HCT116 (cell line): ENCODE data around the gene SLC6A6. TPM values are rescaled to one million over a fixed set of nuclear protein-coding genes. Genes with fewer than 3 reads are reported as not detected.

Experiments
- ATAC-seq: fragments of 200-7000 bp; cut with Tn5 transposase; 2 replicates; pipeline ENCODE4 v1.9.1; 2020; ENCODE audit warnings: mild to moderate bottlenecking, moderate library complexity
- BruUV-seq: library from RNA; stranded (reverse); fragments of 400-500 nt; replicated peaks from 2 replicates; lab custom pipeline; 2021; lab: Mats Ljungman, UMichigan
- CTCF ChIA-PET: fragments of 300-600 bp; sonication (Branson Sonifier 250); formaldehyde crosslinking; loops from one replicate; lab custom pipeline; 2021; ENCODE audit warnings: antibody characterized with exemption; lab: Charles Lee
- POLR2A ChIA-PET: fragments of 300-600, 350-600 bp; sonication (Branson Sonifier 250); formaldehyde crosslinking; loops from one replicate; lab custom pipeline; 2021; ENCODE audit warnings: antibody characterized with exemption; lab: Charles Lee
- RAD21 ChIA-PET, 2 experiments: fragments of 300-600 bp; sonication (Branson Sonifier 250); formaldehyde crosslinking; loops; one replicate each; lab custom pipeline; 2023; ENCODE audit warnings: low total read pairs in 2 of 2; ENCODE audit not compliant: uncharacterized antibody in 2 of 2, unreplicated experiment in 2 of 2, low non-redundant PET in 1 of 2; lab: Charles Lee
- DNase-seq: peaks from one replicate; pipeline ENCODE4 v3.0.0-alpha.2; 2010; ENCODE audit warnings: low read depth, low spot score
- H2AFZ ChIP-seq: fragments of 200-600 bp; shearing (Covaris generic), sonication (generic); 2 replicates; pipeline ENCODE4 v1.6.1; 2017; ENCODE audit warnings: low read depth, mixed run types, mixed read lengths, antibody characterized with exemption, low read length; ENCODE audit not compliant: poor library complexity, severe bottlenecking
- H3K27ac ChIP-seq: 2 replicates; pipeline ENCODE4 v1.5.1; 2012; ENCODE audit warnings: low read depth, low read length
- H3K27me3 ChIP-seq: fragments of 200-600 bp; sonication (generic); 2 replicates; pipeline ENCODE4 v1.6.1; 2016; ENCODE audit warnings: mixed run types, low read length, mixed read lengths; ENCODE audit not compliant: insufficient read depth
- H3K36me3 ChIP-seq, 2 experiments: fragments of 200-500 bp in 1 of 2; fragments of 200-600 bp in 1 of 2; sonication (Bioruptor generic) in 1 of 2; sonication (generic) in 1 of 2; 2 replicates each; pipeline versions ENCODE4 v1.5.1 to v1.6.1; 2014 to 2016; ENCODE audit warnings: low read length in 2 of 2, inconsistent platforms in 1 of 2, mixed read lengths in 1 of 2, mixed run types in 1 of 2; ENCODE audit not compliant: insufficient read depth in 2 of 2, control insufficient read depth in 1 of 2
- H3K4me1 ChIP-seq, 2 experiments: fragments of 200-600 bp in 1 of 2; sonication (generic) in 1 of 2; 2 replicates each; pipeline versions ENCODE4 v1.5.1 to v1.6.1; 2012 to 2017; ENCODE audit warnings: low read length in 2 of 2, inconsistent platforms in 1 of 2, mild to moderate bottlenecking in 1 of 2, mixed read lengths in 1 of 2, mixed run types in 1 of 2, moderate library complexity in 1 of 2; ENCODE audit not compliant: insufficient read depth in 2 of 2, control insufficient read depth in 1 of 2
- H3K4me2 ChIP-seq: fragments of 200-600 bp; sonication (generic); 2 replicates; pipeline ENCODE4 v1.6.1; 2017; ENCODE audit warnings: mixed run types, low read length, mixed read lengths
- H3K4me3 ChIP-seq, 2 experiments: fragments of 200-600 bp in 1 of 2; sonication (generic) in 1 of 2; replicated peaks in 1 of 2; 2 replicates each; pipeline ENCODE4 v1.5.1; 2011 to 2016; ENCODE audit warnings: low read length in 2 of 2, control low read depth in 1 of 2, low read depth in 1 of 2, mild to moderate bottlenecking in 1 of 2, mixed read lengths in 1 of 2, mixed run types in 1 of 2
- H3K79me2 ChIP-seq: fragments of 200-600 bp; sonication (generic); 2 replicates; pipeline ENCODE4 v1.6.1; 2017; ENCODE audit warnings: mild to moderate bottlenecking, mixed run types, low read length, moderate library complexity, mixed read lengths; ENCODE audit not compliant: insufficient read depth
- H3K9ac ChIP-seq: fragments of 200-600 bp; sonication (generic); 2 replicates; pipeline ENCODE4 v1.6.1; 2016; ENCODE audit warnings: low read length, mixed read lengths
- H3K9me2 ChIP-seq: fragments of 200-600 bp; sonication (generic), shearing (Covaris generic); 2 replicates; pipeline ENCODE4 v1.6.1; 2017; ENCODE audit warnings: mixed run types, mild to moderate bottlenecking, moderate library complexity; ENCODE audit not compliant: insufficient read depth
- H3K9me3 ChIP-seq, 2 experiments: fragments of 200-500 bp in 1 of 2; fragments of 200-600 bp in 1 of 2; sonication (Bioruptor generic) in 1 of 2; sonication (generic) in 1 of 2; 2 replicates each; pipeline ENCODE4 v1.6.1; 2014 to 2017; ENCODE audit warnings: low read length in 2 of 2, mixed read lengths in 2 of 2, inconsistent platforms in 1 of 2, low read depth in 1 of 2, mild to moderate bottlenecking in 1 of 2, mixed run types in 1 of 2, moderate library complexity in 1 of 2; ENCODE audit not compliant: control insufficient read depth in 1 of 2, insufficient read depth in 1 of 2
- H4K20me1 ChIP-seq: fragments of 200-600 bp; sonication (generic), shearing (Covaris generic); 2 replicates; pipeline ENCODE4 v1.6.1; 2017; ENCODE audit warnings: mixed run types, mild to moderate bottlenecking, moderate library complexity; ENCODE audit not compliant: insufficient read depth
- EGR1 ChIP-seq: IDR thresholded peaks from 2 replicates; pipeline ENCODE4 v1.6.1; 2012; ENCODE audit warnings: low read depth
- EZH2phosphoT487 ChIP-seq: fragments of 200-600 bp; IDR thresholded peaks from 2 replicates; pipeline ENCODE4 v1.6.1; 2018; ENCODE audit warnings: antibody characterized with exemption, borderline replicate concordance
- POLR2A ChIP-seq: IDR thresholded peaks from 2 replicates; pipeline ENCODE4 v1.7.0; 2011; ENCODE audit warnings: borderline replicate concordance; ENCODE audit not compliant: insufficient read depth, insufficient read length; ENCODE audit errors: extremely low read depth
- POLR2AphosphoS5 ChIP-seq: IDR thresholded peaks from 2 replicates; pipeline ENCODE4 v1.6.1; 2011; ENCODE audit warnings: mild to moderate bottlenecking, low read depth, low read length, moderate library complexity
- RAD21 ChIP-seq: IDR thresholded peaks from 2 replicates; pipeline ENCODE4 v1.6.1; 2012; ENCODE audit warnings: low read depth, mild to moderate bottlenecking
- SRF ChIP-seq: IDR thresholded peaks from 2 replicates; pipeline ENCODE4 v1.6.1; 2012; ENCODE audit warnings: low read depth
- YY1 ChIP-seq: IDR thresholded peaks from 2 replicates; pipeline ENCODE4 v1.6.1; 2011; ENCODE audit warnings: low read length, low read depth, moderate library complexity, mild to moderate bottlenecking; ENCODE audit not compliant: insufficient replicate concordance; ENCODE audit errors: extremely low read depth
- ZFX ChIP-seq: fragments of 450-650 bp; IDR thresholded peaks from 2 replicates; pipeline ENCODE4 v1.6.1; 2017
- intact Hi-C: fragments of 100-400 bp; cut with micrococcal nuclease; formaldehyde crosslinking; loops from 2 replicates; pipeline ENCODE4 v1.10.0; 2022
- total RNA-seq: library from RNA; stranded (reverse); gene quantifications from one replicate; pipeline ENCODE4 v1.2.1, GENCODE V29; 2021; ENCODE audit not compliant: unreplicated experiment
- TF ChIP-seq, protein P1 (sequence below), 3 experiments: fragments of 200-600 bp in 1 of 3; sonication (generic) in 1 of 3; IDR thresholded peaks in 2 of 3; conservative IDR thresholded peaks in 1 of 3; 2 replicates each; pipeline ENCODE4 v1.5.1; 2012 to 2017; ENCODE audit warnings: low read depth in 2 of 3, low read length in 2 of 3, antibody characterized with exemption in 1 of 3, borderline replicate concordance in 1 of 3, control low read depth in 1 of 3, mild to moderate bottlenecking in 1 of 3, mixed read lengths in 1 of 3, mixed run types in 1 of 3, moderate library complexity in 1 of 3; ENCODE audit not compliant: insufficient read depth in 1 of 3

SLC6A6 gene
- total RNA-seq, 1 experiment from 2014 or later: 36.3 TPM

DNA sequence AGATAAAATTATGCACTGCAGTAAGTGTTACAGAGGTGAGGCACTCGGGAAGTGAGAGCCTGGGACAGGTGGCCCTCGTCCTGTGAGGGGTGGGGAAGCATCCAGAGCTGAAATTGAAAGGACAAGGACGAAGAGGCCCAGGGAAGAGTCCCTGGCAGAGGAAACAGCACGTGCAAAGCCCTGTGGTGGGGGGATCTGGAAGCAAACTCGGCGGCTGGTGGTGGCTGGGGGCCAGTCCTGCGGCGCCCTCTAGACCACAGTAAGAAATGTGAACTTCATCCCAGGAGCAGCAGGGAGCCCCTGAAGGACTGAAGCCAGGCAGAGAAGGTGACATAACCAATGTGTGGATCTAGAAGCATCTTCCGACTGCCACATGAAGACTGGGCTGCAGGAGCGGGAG is 94.9 kb downstream of the SLC6A6 start:
- Histone ChIP-seq H2AFZ (no peak overlapping the region), H3K9me3 (0 out of 4 replicates have a peak, but pooled peaks cover 0 to 4% of the 10 kb centered on the region in 2 experiments), H3K4me3 (no peak overlapping the region), H3K27ac (no peak overlapping the region), H3K4me1 (no peaks in the 10 kb centered on the region), H3K9me2 (no peaks in the 10 kb centered on the region), H3K79me2 (no peaks in the 10 kb centered on the region), H3K4me2 (no peak overlapping the region), H3K36me3 (no peaks in the 10 kb centered on the region), H3K9ac (no peak overlapping the region), H3K27me3 (no peaks in the 10 kb centered on the region), H4K20me1 (no peaks in the 10 kb centered on the region)
- ChIA-PET RAD21 (no interaction called here), CTCF (no interaction called here), POLR2A (no interaction called here)
- intact Hi-C loops: no loop called here
- TF ChIP-seq SRF (no peak), YY1 (no peak), EZH2phosphoT487 (no peak), POLR2AphosphoS5 (no peak), EGR1 (no peak), RAD21 (peak; percentile 50), POLR2A (no peak), ZFX (no peak)
- TF ChIP-seq, protein P1, sequence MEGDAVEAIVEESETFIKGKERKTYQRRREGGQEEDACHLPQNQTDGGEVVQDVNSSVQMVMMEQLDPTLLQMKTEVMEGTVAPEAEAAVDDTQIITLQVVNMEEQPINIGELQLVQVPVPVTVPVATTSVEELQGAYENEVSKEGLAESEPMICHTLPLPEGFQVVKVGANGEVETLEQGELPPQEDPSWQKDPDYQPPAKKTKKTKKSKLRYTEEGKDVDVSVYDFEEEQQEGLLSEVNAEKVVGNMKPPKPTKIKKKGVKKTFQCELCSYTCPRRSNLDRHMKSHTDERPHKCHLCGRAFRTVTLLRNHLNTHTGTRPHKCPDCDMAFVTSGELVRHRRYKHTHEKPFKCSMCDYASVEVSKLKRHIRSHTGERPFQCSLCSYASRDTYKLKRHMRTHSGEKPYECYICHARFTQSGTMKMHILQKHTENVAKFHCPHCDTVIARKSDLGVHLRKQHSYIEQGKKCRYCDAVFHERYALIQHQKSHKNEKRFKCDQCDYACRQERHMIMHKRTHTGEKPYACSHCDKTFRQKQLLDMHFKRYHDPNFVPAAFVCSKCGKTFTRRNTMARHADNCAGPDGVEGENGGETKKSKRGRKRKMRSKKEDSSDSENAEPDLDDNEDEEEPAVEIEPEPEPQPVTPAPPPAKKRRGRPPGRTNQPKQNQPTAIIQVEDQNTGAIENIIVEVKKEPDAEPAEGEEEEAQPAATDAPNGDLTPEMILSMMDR (IDR thresholded peaks at IDR 0.05 in 2 of 3, conservative IDR thresholded peaks at IDR 0.05 in 1 of 3; ENCODE audit: borderline replicate concordance in 1 of 3, insufficient read depth in 1 of 3, low read depth in 2 of 3, low read length in 2 of 3): peak in 2 of 3 experiments; percentile 20 to 30; a peak in 2 of 6 replicates
- ATAC-seq (peak; percentile 70), DNase-seq (no peak)
- no TSS peak for BruUV-seq
